ENCODE results near the gene SCUBE1. TPM values are rescaled to one million over a fixed set of nuclear protein-coding genes. Genes with fewer than 3 reads are reported as not detected.

Gene SCUBE1
- total and polyA plus RNA-seq, 2 of the 4 experiments (the other 2 are of a cell fraction), result not detected

DNA sequence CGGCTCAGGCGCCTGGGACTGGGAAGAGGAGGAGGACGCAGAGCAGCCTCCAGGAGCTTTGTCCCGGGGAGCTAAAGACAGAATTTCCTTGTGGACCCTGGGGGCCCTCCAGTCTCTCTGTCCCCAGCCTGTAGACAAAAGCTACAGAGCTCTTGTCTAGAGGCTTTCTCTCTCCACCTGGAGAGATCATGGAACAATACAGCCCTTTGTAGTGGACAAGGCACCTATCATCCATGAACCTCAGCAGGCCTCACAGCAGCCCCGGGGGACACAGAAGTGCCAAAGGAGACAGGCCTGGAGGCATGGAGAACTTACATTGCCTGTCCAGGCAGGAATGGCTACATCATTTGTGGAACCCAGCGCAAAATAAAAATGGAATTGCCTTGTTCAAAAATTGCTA is 100.5 kb downstream of the SCUBE1 start:
- no peaks in the 10 kb centered on the region for H3K79me1 ChIP-seq (ENCODE audit: low read depth in 1 of 2, low read length in 2 of 2)
- H3K36me3 ChIP-seq (ENCODE audit: control insufficient read depth, insufficient read depth, low read length), result no peaks in the 10 kb centered on the region
- no peak overlapping the region for H3K14ac ChIP-seq (replicated peaks; ENCODE audit: low read depth, low read length)
- no peak overlapping the region for H3K4me2 ChIP-seq (ENCODE audit: low read depth, low read length)
- BruUV-seq (replicated peaks), result no TSS peak
- intact Hi-C loops (cut with micrococcal nuclease), result no loop called here
- H2AFZ ChIP-seq (replicated peaks; ENCODE audit: low read length, poor library complexity), result no peak overlapping the region
- H2BK5ac ChIP-seq (ENCODE audit: low read depth, low read length, poor library complexity, severe bottlenecking), result no peak overlapping the region
- ChIA-PET CTCF (interaction anchor here (0.6 kb wide), 1 partner anchor 11 kb away, joined by 4 read pairs; no protein-coding TSS in a partner anchor), POLR2A (ENCODE audit: unreplicated experiment) (no interaction called here)
- no peak overlapping the region for H4K91ac ChIP-seq (ENCODE audit: insufficient read depth, low read depth, low read length)
- DNase-seq, result no peak
- H2BK15ac ChIP-seq (ENCODE audit: low read depth, low read length), result no peak overlapping the region
- H3K56ac ChIP-seq (ENCODE audit: extremely low read depth, insufficient read depth, low read length), result no peak overlapping the region
- 83% methylated on average over 1 of the region's 6 CpGs; no CpG with 5 or more reads in 1 of the 2 experiments for WGBS, 2 experiments (ENCODE audit: extremely low coverage in 2 of 2, insufficient read length in 1 of 2)
- no peak for ATAC-seq (ENCODE audit: low read depth)
- no peak overlapping the region for H2BK120ac ChIP-seq (ENCODE audit: low read depth, low read length)
- no peak overlapping the region for H2AK5ac ChIP-seq (ENCODE audit: low read depth, low read length)
- H3K4me3 ChIP-seq (ENCODE audit: insufficient read depth, low read depth, low read length), result no peak overlapping the region
- H4K8ac ChIP-seq (ENCODE audit: low read depth in 2 of 2, low read length in 2 of 2), result no peak overlapping the region
- H2AK9ac ChIP-seq (replicated peaks; ENCODE audit: low read depth, low read length, poor library complexity), result no peak overlapping the region
- no peak for TF ChIP-seq CEBPB (IDR thresholded peaks at IDR 0.05; ENCODE audit: low read depth, low read length)
- no peak for TF ChIP-seq BHLHE40 (IDR thresholded peaks at IDR 0.05; ENCODE audit: low read depth, low read length)
- TF ChIP-seq CHD1 (IDR thresholded peaks at IDR 0.05; ENCODE audit: low read depth, low read length), result no peak
- TF ChIP-seq, protein P1, sequence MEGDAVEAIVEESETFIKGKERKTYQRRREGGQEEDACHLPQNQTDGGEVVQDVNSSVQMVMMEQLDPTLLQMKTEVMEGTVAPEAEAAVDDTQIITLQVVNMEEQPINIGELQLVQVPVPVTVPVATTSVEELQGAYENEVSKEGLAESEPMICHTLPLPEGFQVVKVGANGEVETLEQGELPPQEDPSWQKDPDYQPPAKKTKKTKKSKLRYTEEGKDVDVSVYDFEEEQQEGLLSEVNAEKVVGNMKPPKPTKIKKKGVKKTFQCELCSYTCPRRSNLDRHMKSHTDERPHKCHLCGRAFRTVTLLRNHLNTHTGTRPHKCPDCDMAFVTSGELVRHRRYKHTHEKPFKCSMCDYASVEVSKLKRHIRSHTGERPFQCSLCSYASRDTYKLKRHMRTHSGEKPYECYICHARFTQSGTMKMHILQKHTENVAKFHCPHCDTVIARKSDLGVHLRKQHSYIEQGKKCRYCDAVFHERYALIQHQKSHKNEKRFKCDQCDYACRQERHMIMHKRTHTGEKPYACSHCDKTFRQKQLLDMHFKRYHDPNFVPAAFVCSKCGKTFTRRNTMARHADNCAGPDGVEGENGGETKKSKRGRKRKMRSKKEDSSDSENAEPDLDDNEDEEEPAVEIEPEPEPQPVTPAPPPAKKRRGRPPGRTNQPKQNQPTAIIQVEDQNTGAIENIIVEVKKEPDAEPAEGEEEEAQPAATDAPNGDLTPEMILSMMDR (conservative IDR thresholded peaks at IDR 0.05; ENCODE audit: low read depth, low read length), result no peak
- no peak for TF ChIP-seq RAD21 (IDR thresholded peaks at IDR 0.05; ENCODE audit: low read length)
- TF ChIP-seq RFX5 (IDR thresholded peaks at IDR 0.05; ENCODE audit: low read depth, low read length), result no peak
- TF ChIP-seq RCOR1 (IDR thresholded peaks at IDR 0.05; ENCODE audit: insufficient replicate concordance, low read length), result no peak
- TF ChIP-seq NFE2L2 (IDR thresholded peaks at IDR 0.05; ENCODE audit: low read depth, low read length), result no peak
- no peak for TF ChIP-seq POLR2A (IDR thresholded peaks at IDR 0.05; ENCODE audit: low read depth, low read length)
- no peak for TF ChIP-seq FOS (IDR thresholded peaks at IDR 0.05; ENCODE audit: low read depth, low read length)
- no peak for TF ChIP-seq MAZ (IDR thresholded peaks at IDR 0.05; ENCODE audit: borderline replicate concordance, low read depth, low read length)
- TF ChIP-seq, protein P2, sequence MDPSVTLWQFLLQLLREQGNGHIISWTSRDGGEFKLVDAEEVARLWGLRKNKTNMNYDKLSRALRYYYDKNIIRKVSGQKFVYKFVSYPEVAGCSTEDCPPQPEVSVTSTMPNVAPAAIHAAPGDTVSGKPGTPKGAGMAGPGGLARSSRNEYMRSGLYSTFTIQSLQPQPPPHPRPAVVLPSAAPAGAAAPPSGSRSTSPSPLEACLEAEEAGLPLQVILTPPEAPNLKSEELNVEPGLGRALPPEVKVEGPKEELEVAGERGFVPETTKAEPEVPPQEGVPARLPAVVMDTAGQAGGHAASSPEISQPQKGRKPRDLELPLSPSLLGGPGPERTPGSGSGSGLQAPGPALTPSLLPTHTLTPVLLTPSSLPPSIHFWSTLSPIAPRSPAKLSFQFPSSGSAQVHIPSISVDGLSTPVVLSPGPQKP (IDR thresholded peaks at IDR 0.05; ENCODE audit: borderline replicate concordance, low read depth, low read length), result no peak
- TF ChIP-seq MAFK (IDR thresholded peaks at IDR 0.05; ENCODE audit: low read depth, low read length), result no peak
- TF ChIP-seq MXI1 (IDR thresholded peaks at IDR 0.05; ENCODE audit: borderline replicate concordance, low read depth, low read length), result no peak
- TF ChIP-seq, protein P3, sequence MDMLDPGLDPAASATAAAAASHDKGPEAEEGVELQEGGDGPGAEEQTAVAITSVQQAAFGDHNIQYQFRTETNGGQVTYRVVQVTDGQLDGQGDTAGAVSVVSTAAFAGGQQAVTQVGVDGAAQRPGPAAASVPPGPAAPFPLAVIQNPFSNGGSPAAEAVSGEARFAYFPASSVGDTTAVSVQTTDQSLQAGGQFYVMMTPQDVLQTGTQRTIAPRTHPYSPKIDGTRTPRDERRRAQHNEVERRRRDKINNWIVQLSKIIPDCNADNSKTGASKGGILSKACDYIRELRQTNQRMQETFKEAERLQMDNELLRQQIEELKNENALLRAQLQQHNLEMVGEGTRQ (IDR thresholded peaks at IDR 0.05; ENCODE audit: low read depth, low read length), result no peak
- no peak for TF ChIP-seq SMC3 (IDR thresholded peaks at IDR 0.05; ENCODE audit: low read depth, low read length)
- no peaks in the 10 kb centered on the region for H3K4me1 ChIP-seq (ENCODE audit: control insufficient read depth, insufficient read depth, low read length)
- H3K9ac ChIP-seq (ENCODE audit: low read depth, low read length), result no peak overlapping the region
- dilution Hi-C loops (cut with HindIII; ENCODE audit: low sequenced_read_pairs, unreplicated experiment), result no loop called here
- H3K27me3 ChIP-seq (ENCODE audit: control insufficient read depth, insufficient read depth, low read length), result peaks cover 41% of the 10 kb centered on the region
- H3K9me3 ChIP-seq (ENCODE audit: control insufficient read depth, insufficient read depth, low read length), result no peaks in the 10 kb centered on the region
- no peak overlapping the region for H3K4ac ChIP-seq (ENCODE audit: low read depth, low read length)
- no peak overlapping the region for H3K23ac ChIP-seq (ENCODE audit: low read depth, low read length)
- H3K18ac ChIP-seq (ENCODE audit: low read depth, low read length), result no peak overlapping the region
- no peak overlapping the region for H3K27ac ChIP-seq (ENCODE audit: insufficient read depth, low read length)
- in situ Hi-C loops (cut with MboI; ENCODE audit: low sequenced_read_pairs), result no loop called here
- H4K20me1 ChIP-seq (ENCODE audit: insufficient read depth, low read length), result no peaks in the 10 kb centered on the region
- H4K5ac ChIP-seq (ENCODE audit: low read depth, low read length), result no peak overlapping the region
- H3K9me1 ChIP-seq (ENCODE audit: insufficient read depth, low read length), result no peaks in the 10 kb centered on the region
- H2BK20ac ChIP-seq (ENCODE audit: low read depth, low read length), result no peak overlapping the region

Measured in IMR-90 (cell line).